HEK293T (cell line): ENCODE data around the gene AR.

ENCODE experiments used
- BHLHE40 ChIP-seq: fragments of 450-650 bp; IDR thresholded peaks from 2 replicates; pipeline ENCODE4 v1.6.1; 2016; ENCODE audit warnings: mild to moderate bottlenecking, moderate library complexity, borderline replicate concordance
- FOXK2 ChIP-seq: fragments of 450-650 bp; IDR thresholded peaks from 2 replicates; pipeline ENCODE4 v1.6.1; 2016; ENCODE audit warnings: mild to moderate bottlenecking
- SUZ12 ChIP-seq: fragments of 450-650 bp; IDR thresholded peaks from 2 replicates; pipeline ENCODE4 v1.6.1; 2016; ENCODE audit warnings: mild to moderate bottlenecking

- TF ChIP-seq SUZ12 = no peak
- no peak for TF ChIP-seq FOXK2
- TF ChIP-seq BHLHE40 = no peak
Measured at GRCh38 chrX:67654301-67654700, 110.5 kb downstream of the AR start.
